Esophagus (tissue), 2 donors: ENCODE data around the gene HOXA4. TPM values are rescaled to one million over a fixed set of nuclear protein-coding genes. Genes with fewer than 3 reads are reported as not detected.

Source experiments
- H3K27ac ChIP-seq, 2 donors: one replicate each; pipeline ENCODE4 v1.5.1; 2013; ENCODE audit warnings: low read depth in 2 of 2, mild to moderate bottlenecking in 2 of 2, inconsistent platforms in 1 of 2, low read length in 1 of 2, moderate library complexity in 1 of 2
- H3K27me3 ChIP-seq, 2 donors: one replicate each; pipeline ENCODE4 v1.6.1; 2013; ENCODE audit warnings: low read length in 2 of 2, control low read depth in 1 of 2, mild to moderate bottlenecking in 1 of 2; ENCODE audit not compliant: insufficient read depth in 2 of 2, control insufficient read depth in 1 of 2
- H3K36me3 ChIP-seq, 2 donors: one replicate each; pipeline ENCODE4 v1.6.1; 2013; ENCODE audit warnings: low read length in 1 of 2; ENCODE audit not compliant: control insufficient read depth in 2 of 2, insufficient read depth in 2 of 2
- H3K4me1 ChIP-seq, 2 donors: one replicate each; pipeline ENCODE4 v1.6.1; 2013; ENCODE audit warnings: low read length in 1 of 2; ENCODE audit not compliant: control insufficient read depth in 2 of 2, insufficient read depth in 2 of 2
- H3K4me3 ChIP-seq, 2 donors: one replicate each; pipeline ENCODE4 v1.5.1; 2013; ENCODE audit warnings: low read length in 2 of 2, mild to moderate bottlenecking in 2 of 2, low read depth in 1 of 2, moderate library complexity in 1 of 2
- H3K9me3 ChIP-seq, 2 donors: one replicate each; pipeline ENCODE4 v1.6.1; 2013; ENCODE audit warnings: mild to moderate bottlenecking in 2 of 2, low read depth in 1 of 2, low read length in 1 of 2, moderate library complexity in 1 of 2; ENCODE audit not compliant: control insufficient read depth in 2 of 2, insufficient read depth in 1 of 2
- WGBS, 2 donors: extraction: QIAGEN DNeasy Blood & Tissue Kit; methylation state at CpG; one replicate each; pipeline ENCODE4 v1.1.7; 2013; 5-methylcytosine and 5-hydroxymethylcytosine counted together
- polyA plus RNA-seq, 2 donors: library from polyadenylated mRNA; stranded (reverse); fragments of 200-250 nt; gene quantifications; one replicate each; pipeline ENCODE4 v1.2.3, GENCODE V29; 2013
- donor health status: healthy with polysubstance abuse.
- donor health status: Bipolar disorder and iron deficiency.

HOXA4 gene
- polyA plus RNA-seq, 2 donors: 7.6 to 8.6 TPM

GRCh38 chr7:27079234-27079975, 51.2 kb downstream of the HOXA4 start:
- no peak overlapping the region for H3K4me3 ChIP-seq
- H3K36me3 ChIP-seq: no peaks in the 10 kb centered on the region
- H3K9me3 ChIP-seq: no peaks in the 10 kb centered on the region
- H3K27ac ChIP-seq: no peak overlapping the region
- no peaks in the 10 kb centered on the region for H3K4me1 ChIP-seq
- WGBS, 2 donors: 85 to 93% methylated on average over 1 of the region's 1 CpG
- H3K27me3 ChIP-seq: no peaks in the 10 kb centered on the region

DNA sequence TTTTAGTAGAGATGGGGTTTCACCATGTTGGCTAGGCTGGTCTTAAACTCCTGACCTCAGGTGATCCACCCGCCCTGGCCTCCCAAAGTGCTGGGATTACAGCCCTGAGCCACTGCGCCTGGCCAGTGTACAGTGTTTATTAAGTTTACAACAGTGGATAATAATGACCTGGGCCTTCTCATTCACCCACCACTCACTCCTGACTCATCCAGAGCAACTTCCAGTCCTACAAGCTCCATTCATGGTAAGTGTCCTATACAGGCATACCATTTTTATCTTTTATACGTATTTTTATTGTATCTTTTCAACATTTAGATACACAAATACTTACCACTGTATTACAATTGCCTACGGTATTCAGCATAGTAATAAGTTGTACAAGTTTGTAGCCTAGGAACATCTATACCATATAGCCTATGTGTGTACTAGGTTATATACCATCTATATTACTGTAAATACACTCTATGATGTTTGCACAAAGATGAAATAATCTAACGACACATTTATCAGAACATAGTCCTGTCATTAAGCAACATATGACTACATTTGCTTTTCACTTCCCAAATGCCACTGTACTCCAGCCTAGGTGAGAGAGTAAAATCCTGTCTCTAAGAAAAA, 51.8 kb downstream of the HOXA4 start:
- Histone ChIP-seq H3K4me3 (no peak overlapping the region), H3K9me3 (no peaks in the 10 kb centered on the region), H3K36me3 (no peaks in the 10 kb centered on the region), H3K27ac (no peak overlapping the region), H3K4me1 (no peaks in the 10 kb centered on the region), H3K27me3 (no peaks in the 10 kb centered on the region)
- WGBS, 2 donors: 88 to 93% methylated on average over 5 of the region's 5 CpGs

Other genes starting within 250 kb of the HOXA4 start
- gene HOXA1, start 34.8 kb downstream of the HOXA4 start, polyA plus RNA-seq: 1 to 10 TPM; 1.5 to 2.1 TPM
- gene HOXA2, start 28.1 kb downstream of the HOXA4 start, polyA plus RNA-seq: 1 to 10 TPM; 1.8 to 2.3 TPM
- 1 to 10 TPM; 1.7 to 3.5 TPM for gene HOXA5, start 12.9 kb upstream of the HOXA4 start, polyA plus RNA-seq
- gene HOXA6, start 17.0 kb upstream of the HOXA4 start, polyA plus RNA-seq: under 1 TPM; 0.19 to 0.69 TPM
- gene HOXA3, start 21.8 kb upstream of the HOXA4 start, polyA plus RNA-seq: 1 to 10 TPM; 3.3 to 4.3 TPM
- 1 to 10 TPM; 1.5 to 1.8 TPM for gene HOXA7, start 25.9 kb upstream of the HOXA4 start, polyA plus RNA-seq
- gene HOXA9, start 34.8 kb upstream of the HOXA4 start, polyA plus RNA-seq: under 1 TPM; 0.49 TPM
- under 1 TPM; 0.09 to 0.16 TPM for gene HOXA10, start 43.6 kb upstream of the HOXA4 start, polyA plus RNA-seq
- not detected for gene HOXA11, start 54.5 kb upstream of the HOXA4 start, polyA plus RNA-seq
- gene HOXA13, start 69.3 kb upstream of the HOXA4 start, polyA plus RNA-seq: not detected
- not detected for gene EVX1, start 112.0 kb upstream of the HOXA4 start, polyA plus RNA-seq